Panc1 (cell line): ENCODE results near the gene PIP4K2A.

Source experiments
- CTCF ChIP-seq: fragments of 450-650 bp; IDR thresholded peaks from 2 replicates; pipeline ENCODE4 v1.5.1; 2017; ENCODE audit warnings: mild to moderate bottlenecking
- POLR2AphosphoS5 ChIP-seq: IDR thresholded peaks from 2 replicates; pipeline ENCODE4 v1.6.1; 2012; ENCODE audit warnings: mild to moderate bottlenecking, low read depth, low read length, moderate library complexity
- REST ChIP-seq, 2 experiments: IDR thresholded peaks; 2 replicates each; pipeline ENCODE4 v1.6.1; 2011 to 2012; ENCODE audit warnings: low read depth in 2 of 2, control low read depth in 1 of 2, low read length in 1 of 2, mild to moderate bottlenecking in 1 of 2, moderate library complexity in 1 of 2; ENCODE audit not compliant: insufficient read depth in 1 of 2
- SIN3A ChIP-seq: IDR thresholded peaks from 2 replicates; pipeline ENCODE4 v1.6.1; 2012; ENCODE audit warnings: low read depth, mild to moderate bottlenecking, low read length, moderate library complexity, borderline replicate concordance; ENCODE audit not compliant: insufficient read depth

DNA sequence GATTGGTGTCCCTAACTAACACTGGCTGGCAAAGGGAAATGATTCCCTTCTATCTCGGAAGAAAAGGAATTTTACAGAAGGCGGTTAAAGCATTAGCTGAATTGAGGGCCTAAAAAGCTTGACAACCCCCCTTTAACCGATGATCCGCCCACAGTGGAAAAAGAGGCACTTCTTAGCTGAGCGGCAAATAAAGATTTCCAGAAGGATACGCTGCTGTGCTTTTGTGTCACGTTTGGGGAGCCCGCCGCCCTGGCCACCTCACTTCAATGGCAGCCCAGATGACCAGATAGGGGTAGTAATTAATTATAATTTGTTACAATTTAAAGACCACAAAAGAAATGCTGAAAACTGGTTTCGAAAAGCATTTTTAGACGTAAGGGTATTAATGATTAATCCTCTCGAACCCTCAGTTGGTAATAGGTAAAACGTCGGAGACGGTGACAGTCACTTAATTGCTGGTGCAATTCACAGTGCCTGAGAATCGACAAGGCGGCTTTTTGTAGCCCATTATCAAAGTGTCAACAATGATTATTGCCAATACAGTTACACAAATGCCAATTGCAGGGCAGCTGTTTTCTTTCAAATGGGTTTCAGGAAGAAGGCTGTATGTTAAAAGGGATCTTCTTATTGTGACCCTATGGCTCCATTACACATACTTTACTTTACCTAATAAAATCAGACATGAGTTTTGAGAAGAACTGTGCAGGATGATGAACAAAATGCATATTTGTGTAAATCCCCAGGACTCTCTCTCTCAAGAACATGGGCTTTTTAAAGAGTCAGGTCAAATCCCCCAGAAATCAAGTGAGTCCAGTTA, 154.1 kb downstream of the PIP4K2A start:
- no peak for TF ChIP-seq CTCF
- no peak for TF ChIP-seq REST (IDR thresholded peaks at IDR 0.05; ENCODE audit: insufficient read depth in 1 of 2, low read depth in 2 of 2, low read length in 1 of 2)
- no peak for TF ChIP-seq POLR2AphosphoS5
- TF ChIP-seq SIN3A, result no peak
